Activated CD4-positive, alpha-beta T cell treated with anti-CD3 and anti-CD28 coated beads for 4 hours (primary cell): Measurements from ENCODE around the gene RSRC1.
"Not testable (repeated sequence)": the region's sequence is repeated elsewhere in the genome, so short reads cannot be mapped to it uniquely, and the experiment has no call there.

ENCODE experiments used
- DNase-seq, 2 donors: peaks; one replicate each; pipeline ENCODE4 v3.0.0-alpha.2; 2020

The RSRC1 gene

GRCh38 chr3:158337110-158337509, 227.2 kb downstream of the RSRC1 start:
- DNase-seq, result no peak

GRCh38 chr3:158339638-158340037, 229.7 kb downstream of the RSRC1 start:
- no peak for DNase-seq

DNA sequence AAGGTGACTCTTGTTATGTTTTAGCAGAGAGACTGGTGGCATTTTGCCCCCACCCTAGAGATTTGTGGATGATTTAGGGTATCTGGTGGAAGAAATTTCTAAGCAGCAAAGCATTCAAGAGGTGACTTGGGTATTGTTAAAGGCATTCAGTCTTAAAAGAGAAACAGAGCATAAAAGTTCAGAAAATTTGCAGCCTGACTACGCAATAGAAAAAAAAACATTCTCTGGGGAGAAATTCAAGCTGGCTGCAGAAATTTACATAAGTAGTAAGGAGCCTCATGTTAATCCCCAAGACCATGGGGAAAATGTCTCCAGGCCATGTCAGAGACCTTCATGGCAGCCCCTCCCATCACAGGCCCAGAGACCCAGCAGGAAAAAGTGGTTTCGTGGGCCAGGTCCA, 231.1 kb downstream of the RSRC1 start:
- not testable (repeated sequence) for DNase-seq

DNA sequence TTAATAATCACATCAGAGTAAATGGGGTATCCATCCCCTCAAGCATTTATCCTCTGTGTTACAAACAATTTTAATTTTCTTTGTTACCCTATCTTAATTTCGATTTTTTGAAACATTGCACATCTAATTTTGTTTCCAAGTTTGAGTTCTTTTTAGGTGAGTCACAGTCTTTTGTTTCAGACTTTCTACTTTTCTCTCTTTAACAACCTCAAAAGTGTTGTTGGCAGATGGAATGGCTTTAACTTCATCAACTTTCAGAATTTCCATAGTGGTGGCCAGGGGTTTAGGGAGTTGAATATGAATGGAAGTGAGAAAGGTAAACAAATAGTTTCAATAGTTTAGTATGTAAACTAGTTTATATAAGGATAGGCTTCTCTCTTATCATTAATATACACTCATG, 238.1 kb downstream of the RSRC1 start:
- no peak for DNase-seq

GRCh38 chr3:158350971-158351370, 241.1 kb downstream of the RSRC1 start:
- no peak for DNase-seq

DNA sequence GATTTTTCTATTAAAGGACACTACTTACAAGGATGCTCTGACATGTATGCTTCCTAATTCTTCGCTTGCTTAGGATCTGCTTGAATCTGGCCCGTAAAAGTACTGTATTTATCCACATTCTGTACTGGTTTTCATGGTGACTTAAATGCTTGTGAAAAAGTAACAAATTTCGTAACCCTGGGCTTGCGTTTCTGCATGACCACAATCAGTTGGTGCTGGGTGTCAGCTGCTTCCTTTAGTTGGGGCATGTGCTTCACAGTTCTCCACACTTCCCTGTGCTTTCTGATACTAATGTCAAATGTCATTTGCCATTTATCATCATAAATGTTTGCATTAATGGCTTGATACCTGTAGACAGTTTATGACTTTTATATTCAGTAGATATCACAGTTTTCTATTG, 242.7 kb downstream of the RSRC1 start:
- DNase-seq, result no peak

- DNase-seq, result no peak
These were observed 244.8 kb downstream of the RSRC1 start for GRCh38 chr3:158354713-158355112.

DNA sequence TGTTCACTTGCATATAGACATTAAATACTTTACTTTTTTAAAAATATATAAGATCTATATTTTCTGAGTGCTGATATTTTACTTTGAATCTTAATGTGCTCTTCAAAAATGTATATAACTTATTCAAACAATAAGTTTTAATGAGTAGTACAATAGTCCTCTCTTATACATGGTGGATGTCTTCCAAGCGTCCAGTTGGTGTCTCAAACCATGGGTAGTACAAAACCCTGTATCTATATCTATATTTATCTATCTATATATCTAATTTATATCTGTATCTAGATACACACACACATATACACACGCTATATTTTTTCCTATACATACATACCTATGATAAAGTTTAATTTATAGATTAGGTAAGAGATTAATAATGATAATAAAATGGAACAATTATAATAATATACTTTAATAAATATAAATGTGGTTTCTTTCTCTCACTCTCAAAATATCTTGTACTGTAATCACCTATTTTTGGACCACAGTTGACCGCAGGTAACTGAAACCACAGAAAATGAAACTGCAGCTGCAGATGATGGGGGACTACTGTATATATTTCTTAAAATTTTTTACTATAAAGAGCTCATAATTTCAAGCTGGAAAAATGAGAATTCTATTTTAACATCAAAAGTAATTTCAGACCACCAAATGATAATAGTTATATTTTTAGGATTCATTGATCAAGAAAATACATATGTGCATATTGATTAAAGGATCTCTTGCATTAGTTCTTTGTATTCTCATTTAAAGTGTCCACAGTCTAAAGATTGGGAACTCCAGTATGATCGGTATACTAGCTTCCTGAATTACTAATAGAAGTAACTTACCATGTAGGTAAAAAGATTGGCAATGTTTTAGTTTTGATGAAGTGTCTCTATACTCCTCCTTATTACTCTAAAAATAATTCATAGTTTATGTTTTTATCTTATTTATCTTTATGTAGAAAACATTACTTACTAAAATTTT, 246.0 kb downstream of the RSRC1 start:
- DNase-seq, result no peak

GRCh38 chr3:158359339-158359738, 249.4 kb downstream of the RSRC1 start:
- DNase-seq, result no peak

DNA sequence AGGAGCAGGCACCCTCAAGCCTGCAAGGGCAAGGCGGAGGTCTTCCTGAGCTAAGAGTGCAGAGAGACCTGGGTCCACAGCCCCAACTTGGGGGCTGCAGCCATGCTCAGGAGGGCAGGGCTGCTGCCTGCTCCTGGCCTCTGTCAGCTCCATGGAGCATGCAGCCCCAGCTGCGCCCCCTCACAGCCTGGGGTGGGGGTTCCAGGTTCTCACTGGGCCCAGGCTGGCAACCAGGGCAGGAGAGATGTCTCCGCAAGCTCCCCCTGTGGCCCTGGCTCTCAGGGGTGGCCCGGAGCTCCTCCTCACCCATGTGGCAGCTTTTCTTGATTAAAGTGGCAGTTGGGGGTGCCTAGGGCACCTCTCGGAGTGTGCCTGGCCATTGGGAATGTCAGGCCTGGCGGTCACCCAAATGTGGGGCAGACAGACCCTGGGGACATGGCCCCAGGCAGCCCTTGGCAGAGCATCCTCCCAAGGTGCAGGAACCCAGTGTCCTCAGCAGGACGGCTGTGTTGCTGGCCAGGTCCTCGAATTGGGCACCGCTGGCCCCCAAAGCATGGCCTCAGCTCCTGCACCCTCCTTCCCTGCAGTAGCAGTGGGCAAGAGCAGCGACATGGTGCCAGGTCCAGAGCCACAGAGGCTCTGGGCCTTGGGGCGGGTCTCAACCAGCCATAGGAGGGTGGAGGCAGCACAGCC, 251.0 kb downstream of the RSRC1 start:
- DNase-seq, result no peak

DNA sequence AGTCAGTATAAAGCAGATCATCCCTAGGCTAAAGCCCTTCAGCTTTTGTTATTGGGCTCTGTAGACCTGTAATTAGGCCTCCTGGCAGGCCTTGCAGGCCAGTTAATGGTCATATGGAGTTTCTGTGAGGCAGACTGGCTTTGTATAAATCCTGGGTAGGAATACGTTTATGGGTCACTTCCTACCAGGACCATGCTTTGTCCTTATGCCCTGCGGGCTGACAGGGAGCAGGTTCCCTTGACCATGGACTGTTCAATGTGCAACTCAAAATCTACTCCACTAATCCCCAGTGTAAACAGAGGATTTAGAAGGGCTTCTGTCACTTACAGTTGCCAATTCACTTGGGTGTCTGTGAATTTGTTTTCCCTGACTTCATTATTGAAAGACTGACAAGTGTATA, 258.4 kb downstream of the RSRC1 start:
- no peak for DNase-seq

- DNase-seq, result no peak
These were observed 259.4 kb downstream of the RSRC1 start for GRCh38 chr3:158369279-158369678.

DNA sequence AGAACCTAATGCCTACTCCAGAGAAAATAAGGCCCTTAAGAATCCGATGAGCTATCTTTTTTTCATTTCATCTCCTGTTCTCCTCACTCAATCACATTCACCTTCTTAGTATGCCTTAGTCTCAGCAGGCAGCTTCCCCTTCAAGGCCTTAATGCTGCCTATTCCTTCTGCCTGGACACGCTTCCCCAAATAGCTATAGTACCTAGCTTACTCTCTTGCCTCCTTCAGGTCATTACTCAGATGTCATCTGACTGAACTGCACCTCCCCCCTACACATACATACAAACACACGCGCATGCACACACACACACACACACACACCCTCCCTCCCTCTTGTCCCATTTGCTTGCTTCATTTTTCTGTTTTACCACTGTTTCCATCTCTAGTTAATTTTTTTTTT, 269.6 kb downstream of the RSRC1 start:
- DNase-seq, result no peak

DNA sequence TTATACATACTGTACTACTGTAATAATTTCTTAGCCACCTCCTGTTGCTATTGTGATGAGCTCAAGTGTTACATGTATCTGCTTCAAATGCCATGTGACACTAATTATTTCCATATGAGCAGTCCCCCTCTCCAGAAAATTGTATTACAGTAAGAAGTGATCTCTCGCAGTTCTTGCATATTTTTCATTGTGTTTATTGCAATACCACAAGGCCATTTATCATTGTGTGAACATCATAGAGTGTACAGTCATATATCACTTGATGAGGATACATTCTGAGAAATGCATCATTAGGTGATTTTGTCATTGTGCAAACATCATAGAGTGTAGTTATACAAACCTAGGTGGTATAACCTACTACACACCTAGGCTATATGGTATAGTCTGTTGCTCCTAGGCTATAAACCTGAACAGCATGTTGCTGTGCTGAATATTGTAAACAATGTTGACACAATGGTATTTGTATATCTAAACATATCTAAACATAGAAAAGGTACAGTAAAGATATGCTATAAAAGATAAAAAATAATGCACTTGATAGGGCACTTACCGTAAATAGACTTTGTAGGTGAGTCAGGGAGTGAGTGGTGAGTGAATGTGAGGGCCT, 271.5 kb downstream of the RSRC1 start:
- DNase-seq, result no peak

DNA sequence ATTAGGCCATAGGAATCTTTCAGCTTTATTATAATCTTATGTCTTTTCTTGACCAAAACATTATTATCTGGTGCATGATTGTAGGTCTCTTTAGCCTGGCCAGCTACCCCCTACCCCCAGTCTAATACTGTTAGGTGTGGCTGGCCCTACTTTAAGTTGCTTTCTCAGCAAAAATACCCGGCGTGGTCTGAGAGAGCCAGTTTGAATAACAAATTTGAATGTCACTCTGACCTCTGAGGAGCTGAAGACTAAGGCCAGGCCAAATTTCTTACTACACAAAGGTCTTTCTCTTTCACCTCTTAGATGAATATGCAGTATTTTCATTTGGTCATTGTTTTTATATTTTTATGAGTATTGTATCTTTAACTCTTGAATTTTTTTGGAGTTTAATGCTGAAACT, 272.6 kb downstream of the RSRC1 start:
- DNase-seq, result no peak

DNA sequence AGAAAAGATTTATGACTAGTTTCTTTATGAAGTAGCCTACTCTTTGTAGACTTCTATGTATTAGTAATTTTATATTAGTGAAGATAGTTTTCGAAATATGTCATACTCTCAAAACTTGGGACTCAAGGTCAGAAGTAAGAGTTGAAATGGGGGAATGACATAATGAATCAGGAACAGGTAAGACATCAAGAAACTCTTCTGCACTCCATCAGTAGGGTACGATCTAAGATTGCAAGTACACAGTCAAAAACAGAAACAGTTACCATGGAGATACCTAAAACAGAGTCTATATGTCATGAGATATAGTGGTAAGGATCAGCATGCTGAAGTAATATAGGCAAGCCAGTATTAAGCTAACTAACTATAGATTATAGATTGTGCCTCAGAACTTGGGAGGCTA, 274.1 kb downstream of the RSRC1 start:
- DNase-seq, result no peak

GRCh38 chr3:158395421-158395820, 285.5 kb downstream of the RSRC1 start:
- no peak for DNase-seq

- DNase-seq, result no peak
These were observed 292.7 kb downstream of the RSRC1 start for GRCh38 chr3:158402590-158402989.

DNA sequence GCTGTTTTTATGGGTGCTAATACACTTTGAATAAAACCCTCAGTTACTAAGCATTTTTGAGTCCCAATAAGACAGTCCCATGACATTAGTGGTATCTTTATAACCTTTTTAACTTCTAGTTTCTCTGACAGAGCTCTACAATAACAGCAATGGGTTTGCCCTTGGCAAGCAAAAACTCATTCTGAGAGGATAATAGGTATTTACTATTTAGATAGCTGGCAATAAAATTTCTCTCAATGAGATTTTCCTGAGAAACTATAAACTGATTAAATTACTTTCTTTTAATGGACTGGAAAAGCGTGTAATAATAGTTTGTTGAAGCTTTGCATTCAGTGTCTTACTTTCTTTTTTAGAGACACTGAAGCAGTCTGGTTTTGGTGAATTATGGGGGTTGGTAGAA, 293.1 kb downstream of the RSRC1 start:
- DNase-seq, result no peak

DNA sequence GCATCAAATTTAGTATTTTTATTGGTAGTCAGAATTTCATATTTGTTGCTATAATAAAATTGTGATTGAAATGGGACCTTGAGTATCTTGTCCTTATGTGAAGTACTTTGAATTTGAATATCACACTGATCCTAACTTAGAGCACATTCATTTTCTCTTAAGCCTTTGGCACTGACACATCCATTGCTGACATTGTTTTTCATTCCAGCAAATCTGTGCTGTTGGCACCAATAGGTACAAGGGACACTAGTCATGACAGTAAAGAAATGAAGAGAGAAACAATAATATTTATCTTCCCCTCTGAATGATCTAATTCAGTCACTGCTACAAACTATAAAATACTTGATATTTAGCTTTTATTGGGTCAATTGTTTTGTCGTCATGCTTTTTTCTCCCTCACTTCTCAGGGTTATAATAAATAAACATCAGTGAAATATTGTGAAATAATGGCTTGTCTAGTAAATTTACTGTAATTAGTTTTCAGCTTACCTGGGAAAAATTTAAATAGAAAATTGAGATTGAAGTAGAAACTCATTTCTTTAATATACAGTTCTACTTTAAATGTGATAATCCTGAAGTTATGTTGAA, 294.3 kb downstream of the RSRC1 start:
- DNase-seq, result no peak

- no peak for DNase-seq
These were observed 295.6 kb downstream of the RSRC1 start for GRCh38 chr3:158405507-158405906.

- no peak for DNase-seq
These were observed 298.1 kb downstream of the RSRC1 start for GRCh38 chr3:158407844-158408517.

DNA sequence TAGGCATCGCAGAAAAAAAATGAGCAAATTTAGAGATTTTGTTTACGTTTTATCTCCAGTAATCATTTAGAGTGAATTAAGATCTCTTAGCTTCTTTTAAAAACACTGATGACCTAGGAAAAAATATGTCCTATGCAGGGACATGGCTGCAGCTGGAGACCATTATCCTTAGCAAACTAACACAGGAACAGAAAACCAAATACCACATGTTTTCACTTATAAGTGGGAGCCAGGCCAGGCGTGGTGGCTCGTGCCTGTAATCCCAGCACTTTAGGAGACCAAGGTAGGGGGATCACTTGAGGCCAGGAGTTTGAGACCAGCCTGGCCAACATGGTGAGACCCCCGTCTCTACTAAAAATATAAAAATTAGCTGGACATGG, 298.6 kb downstream of the RSRC1 start:
- DNase-seq, result not testable (repeated sequence)
